ENCODE data around the gene CSNK2B.
A peak's percentile ranks its signal among the peaks of the same experiment; 100 is the strongest.

CSNK2B gene

DNA sequence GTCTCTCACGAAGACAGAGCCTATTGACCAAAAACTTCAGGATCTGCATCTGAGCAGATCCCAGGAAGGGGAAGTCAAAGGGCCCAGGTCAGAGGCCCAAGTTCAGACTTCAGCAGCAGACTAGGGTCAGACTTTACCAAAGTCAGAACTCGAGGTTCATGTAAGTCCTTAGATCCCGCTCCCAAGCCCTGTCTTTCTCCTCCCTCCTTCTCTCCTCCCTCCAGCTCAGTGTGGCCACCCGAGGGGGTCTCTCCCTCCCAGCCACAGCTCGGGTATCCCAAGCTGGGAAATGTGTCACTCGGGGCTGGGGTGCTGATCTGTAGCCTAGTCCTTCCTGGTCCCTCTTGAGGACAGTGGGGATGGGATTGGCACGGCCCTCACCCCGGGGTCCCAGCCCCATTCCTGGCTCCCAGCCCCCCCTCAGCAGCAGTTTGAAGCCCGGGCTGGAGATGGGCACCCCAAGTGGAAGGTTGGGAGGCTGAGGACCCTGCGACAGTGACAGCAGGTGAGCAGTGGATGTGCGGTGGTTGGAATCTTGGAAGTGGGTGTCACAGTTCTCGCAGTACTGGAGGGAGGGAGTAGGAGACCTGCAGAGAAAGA is 3.7 kb upstream of the CSNK2B start:
- DNase-seq, result no peak

DNA sequence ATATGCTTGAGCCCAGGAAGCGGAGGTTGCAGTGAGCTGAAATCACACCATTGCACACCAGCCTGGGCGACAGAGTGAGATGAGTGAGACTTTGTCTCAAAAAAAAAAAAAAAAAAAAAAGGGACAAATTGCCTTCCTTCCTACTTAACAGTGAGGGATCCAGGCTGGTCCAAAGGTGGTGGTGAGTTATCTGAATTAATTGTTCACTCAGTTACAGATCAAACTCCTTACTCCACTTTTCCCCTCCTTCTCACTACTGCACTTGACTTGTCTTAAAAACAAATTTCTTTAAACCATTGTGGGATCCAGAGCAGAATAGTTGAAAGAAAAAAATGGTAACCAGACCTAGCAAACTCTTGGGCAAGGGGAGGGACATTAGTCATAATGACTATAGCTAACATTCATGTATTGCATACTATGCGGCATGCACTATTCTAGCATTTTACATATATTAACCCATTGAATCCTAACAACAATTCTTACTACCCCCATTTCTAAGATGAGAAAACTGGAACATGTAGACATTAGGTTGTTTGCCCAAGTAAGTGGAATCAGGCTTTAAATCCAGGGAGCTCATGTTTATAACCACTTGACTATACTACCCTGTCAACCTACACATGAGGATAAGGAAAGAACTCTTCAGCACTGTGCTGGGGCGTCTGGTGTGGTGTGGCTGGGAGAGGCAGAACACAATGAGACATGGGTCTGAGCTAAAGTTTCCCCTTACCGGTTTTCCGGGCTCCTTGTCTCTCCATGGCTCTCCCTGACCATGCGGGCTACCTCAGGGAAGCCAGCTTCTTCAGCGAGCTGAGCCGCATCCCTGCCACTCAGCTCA is 2.5 kb upstream of the CSNK2B start:
- DNase-seq, result no peak

DNA sequence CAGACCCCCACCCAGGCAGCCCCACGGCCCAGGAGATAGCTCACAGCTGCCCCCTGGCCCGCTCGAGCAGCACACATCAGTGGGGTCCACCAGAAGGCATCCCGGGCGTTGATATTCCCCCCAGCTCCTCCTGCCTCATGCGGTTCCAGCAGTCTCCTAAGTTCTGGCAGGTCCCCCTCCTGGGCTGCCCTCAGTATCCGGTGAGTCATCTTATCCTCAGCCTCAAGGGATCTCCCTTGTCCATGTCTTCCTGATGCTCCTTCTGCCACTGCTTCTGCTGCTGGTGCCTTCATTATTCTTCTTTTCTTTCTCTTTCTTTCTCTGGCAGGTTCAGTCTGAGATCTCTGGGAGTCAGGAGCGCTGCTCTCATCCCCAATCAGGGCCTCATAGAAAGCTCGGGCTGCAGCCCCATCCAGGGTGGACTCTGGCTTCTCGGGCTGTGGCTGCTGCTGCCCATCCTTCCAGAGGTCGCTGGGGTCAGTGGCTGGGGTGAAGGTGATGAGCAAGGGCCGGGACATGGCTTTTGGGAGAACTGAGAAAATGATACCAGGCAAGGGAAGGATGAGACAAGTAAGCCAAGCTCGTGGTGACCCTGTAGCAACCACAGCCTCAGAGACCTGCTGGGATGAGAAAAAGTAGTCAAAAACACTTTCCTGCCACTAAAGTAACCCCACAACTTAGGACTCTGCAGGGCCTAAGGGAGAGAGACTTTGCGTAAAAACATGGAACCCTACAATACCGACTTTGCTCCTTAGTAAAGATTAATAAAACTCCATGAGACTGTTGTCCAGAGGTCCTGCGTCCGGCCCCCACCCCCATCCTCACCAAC is 1.7 kb upstream of the CSNK2B start:
- DNase-seq, result no peak

DNA sequence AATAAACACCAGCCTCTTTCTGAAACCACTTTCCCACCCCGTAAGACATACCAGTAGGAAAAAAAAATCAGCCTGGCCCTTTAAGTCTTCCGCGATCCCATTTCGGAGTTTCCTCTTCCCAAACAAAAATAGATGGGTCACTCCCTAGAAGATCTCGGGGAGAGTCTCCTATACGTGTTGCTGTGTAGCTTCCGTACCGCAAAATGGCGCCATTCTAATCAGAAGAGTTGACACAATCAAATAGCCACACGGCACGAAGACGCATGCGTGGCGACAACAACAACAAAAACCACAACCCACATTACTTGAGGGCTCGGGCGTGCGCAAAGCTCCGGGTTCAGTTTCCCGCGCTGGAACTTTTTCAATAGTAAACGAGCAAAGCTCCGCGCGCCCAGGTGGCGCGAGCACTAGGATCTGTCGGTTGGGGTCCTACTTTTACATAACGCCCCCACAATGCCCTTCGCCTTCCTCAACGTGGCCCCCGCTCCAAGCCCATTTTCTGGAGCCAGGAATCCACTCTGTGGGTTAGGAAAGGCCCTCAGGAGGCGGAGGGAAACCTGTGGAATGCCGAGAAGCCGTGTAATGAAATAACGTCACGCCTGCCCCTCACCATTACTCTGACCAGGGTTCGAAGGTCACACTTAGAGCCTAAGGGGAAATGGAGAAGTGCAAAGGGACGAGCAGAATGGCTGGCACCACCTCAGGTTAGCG is 935 bp upstream of the CSNK2B start, which contains the start of gene GPANK1:
Gene GPANK1, minus strand, starts transcription at position 208 of the 711 bp plus-strand sequence. CDS start 519 bp downstream, outside the sequence.
- DNase-seq, result peak; percentile 90

DNA sequence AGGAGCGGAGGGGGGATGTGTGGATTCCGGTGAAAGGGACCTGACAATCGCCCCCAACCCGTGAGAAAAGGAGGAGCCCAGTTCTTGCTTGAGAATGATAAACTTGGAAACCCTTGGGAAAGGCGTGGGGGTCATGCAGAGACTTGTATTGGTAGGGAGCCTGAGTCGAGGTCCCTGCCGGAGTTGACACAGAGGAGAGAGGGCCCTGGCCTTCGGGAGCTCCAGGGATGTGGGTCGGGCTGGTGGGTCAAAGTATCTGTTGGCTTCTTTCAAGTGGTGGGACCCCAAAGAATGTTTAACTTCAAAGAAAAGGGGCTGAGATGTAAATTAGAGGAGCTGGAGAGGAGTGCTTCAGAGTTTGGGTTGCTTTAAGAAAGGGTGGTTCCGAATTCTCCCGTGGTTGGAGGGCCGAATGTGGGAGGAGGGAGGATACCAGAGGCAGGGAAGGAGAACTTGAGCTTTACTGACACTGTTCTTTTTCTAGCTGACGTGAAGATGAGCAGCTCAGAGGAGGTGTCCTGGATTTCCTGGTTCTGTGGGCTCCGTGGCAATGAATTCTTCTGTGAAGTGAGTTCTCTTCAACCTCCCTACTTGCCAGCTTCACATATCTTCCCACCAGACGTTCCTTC is 571 bp downstream of the CSNK2B start:
- DNase-seq, result no peak

DNA sequence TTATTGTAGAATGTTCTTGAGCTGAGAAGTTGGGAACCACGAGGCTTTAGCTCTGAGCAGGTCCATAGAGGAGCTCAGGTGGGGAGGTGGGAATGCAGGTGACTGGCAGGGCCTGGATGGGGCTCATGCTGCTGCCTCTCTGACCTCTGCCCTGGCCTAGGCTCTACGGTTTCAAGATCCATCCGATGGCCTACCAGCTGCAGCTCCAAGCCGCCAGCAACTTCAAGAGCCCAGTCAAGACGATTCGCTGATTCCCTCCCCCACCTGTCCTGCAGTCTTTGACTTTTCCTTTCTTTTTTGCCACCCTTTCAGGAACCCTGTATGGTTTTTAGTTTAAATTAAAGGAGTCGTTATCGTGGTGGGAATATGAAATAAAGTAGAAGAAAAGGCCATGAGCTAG is 3.8 kb downstream of the CSNK2B start, which contains the start of gene LY6G5B:
Gene LY6G5B, plus strand, starts transcription at position 301 of the 400 bp plus-strand sequence. CDS start 975 bp downstream, outside the sequence.
- DNase-seq, result no peak

DNA sequence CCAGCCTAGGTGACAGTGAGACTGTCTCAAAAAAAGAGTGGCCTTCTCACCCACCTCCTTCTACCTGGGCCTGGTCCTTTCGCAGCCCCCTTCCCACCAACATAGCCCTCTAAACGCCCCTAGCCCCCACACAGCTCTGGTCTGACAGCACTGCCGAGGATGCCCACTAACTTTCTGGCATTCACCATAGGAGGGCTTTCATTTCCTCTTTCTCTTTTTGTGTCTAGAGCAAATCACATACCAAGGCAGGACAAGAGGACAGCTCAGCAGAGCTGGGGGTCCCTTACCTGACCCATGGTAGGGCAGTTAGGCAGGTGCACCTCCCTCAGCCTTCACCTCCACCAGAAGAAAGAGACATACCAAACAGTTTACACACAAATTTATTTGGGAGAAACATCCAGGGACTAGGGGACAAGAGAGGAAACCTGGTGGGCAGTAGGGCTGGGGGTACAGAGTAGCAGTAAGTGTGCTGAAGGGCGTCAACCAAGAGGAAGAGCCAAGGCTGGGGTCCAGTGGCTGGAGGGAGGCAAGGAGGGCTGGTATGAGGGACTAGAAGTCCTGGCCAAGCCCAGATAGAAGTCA is 10.5 kb downstream of the CSNK2B start:
- DNase-seq, result no peak

DNA sequence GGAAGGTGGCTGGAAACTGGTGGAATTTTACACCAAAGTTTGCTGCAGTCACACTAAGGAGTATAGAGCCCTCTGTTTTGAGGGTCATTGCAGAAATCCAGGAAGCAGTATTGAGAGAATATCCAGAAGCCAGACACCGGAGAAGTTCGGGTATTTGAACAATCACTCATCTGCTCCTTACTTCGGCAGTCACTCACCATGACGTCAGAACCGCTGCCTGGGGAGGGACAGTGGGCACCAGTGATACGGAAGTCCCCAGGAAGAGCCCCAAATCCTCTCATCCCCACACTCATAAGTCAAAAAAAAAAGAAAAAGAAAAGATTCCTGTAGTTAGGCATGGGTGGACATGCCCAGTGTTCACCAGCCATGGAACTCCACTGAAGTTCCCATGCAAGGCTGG is 11.0 kb downstream of the CSNK2B start:
- no peak for DNase-seq

DNA sequence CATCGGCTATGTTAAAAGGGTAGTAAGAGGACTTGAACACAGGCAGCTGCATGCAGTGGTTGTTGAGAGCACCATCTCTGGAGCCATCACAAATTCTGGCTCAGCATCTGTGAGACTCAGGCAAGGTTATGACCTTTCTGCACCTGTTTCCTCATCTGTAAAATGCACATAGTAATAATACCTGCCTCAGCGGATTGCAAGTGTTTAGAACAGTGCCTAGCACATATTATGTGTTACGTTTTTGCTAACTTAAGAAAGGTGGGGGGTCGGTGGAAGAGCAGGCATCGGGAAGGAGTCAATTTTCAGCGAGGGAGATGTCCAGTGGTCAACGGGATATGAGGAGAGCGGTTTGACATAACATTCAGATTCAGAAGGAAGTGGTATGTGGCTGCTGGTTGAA is 12.1 kb downstream of the CSNK2B start:
- no peak for DNase-seq

DNA sequence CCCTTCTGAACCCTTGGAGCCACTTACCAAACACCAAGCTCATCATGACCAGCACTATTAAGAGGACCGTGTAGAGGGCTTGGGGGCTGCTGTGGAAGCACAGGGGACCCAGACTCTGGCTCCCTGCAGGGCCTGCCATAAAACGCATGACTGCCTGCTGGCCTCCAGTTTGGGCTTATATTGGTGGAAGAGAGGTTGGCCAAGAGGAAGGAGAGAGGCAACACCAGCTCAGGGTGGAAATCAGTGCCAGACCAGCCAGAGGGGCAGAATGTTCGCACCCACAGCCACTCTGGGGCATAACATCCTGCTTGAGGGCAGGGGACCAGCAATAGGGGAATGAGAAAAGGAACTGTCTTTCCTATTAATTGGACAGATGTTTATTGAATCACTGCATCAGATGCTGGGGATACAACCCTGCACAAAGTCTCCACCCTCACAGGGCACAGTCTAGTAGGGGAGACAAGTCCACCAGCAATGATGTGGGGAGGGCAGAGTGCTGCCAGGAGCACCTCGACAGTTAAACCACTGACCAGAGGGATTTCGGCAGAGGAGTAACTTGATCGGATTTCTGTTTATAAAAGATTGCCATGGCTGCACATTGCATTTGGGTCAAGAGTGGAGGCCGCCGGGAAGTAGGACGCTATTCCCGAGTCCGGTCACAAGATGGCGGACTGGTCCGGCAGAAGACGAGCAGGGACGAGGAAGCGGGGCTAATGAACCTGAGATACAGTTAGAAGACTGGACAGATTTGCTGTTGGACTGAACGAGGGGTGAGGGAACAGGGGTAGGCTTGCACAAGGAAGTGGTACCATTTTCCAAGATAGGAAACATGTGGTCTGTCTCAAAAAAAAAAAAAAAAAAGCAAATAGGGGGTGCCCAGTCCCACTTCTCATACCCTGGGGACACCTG is 14.6 kb downstream of the CSNK2B start, which contains the start of gene LY6G5C:
Gene LY6G5C, minus strand, starts transcription at position 842 of the 909 bp plus-strand sequence. Its CDS starts 694 bp downstream, at position 148.
- peak; percentile 78 for DNase-seq

DNA sequence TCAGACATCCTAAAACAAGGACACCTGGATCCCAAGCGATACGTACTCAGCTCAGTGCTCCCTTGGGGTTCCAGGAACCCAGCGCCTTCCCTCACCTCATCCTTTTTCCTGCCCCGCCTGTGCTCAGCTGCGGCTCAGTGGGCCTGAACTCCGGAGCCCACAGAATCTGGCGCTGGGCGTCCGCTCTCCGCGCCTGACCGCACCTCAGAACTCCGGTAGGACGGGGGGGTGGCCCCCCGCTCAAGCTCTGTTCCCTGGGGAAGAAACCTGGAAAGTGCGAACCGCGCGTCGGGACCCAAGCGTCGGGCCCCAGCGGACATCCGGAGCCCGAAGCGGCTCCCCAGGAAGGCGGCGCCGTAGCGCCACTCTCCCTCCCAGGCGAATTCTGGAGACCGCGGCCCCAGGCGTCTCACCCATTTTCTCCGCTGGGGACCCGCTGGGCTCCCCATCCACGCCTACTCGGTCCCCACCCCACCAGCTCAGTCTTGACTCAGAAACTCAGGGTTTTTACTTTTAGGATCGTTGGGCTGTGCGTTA is 15.3 kb downstream of the CSNK2B start:
- DNase-seq, result no peak

DNA sequence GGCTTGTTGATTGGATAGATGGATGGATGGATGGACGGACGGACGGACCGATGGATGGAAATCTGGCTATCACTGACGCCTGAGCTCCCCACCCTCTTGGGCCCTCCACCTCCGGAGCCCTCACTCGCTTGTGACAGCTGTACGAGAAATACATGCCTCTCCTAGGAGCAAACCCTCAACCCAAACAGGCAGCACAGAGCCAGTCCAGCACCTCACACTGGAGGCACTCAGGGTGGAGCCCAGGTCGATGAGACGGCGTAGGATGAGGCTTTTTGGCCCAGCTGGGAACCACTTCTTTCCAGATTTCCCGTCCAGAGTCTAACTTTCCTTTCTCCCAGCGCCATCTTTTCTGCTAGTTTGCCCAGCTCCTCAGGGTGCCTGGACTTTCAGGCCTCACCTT is 17.7 kb downstream of the CSNK2B start:
- no peak for DNase-seq

DNA sequence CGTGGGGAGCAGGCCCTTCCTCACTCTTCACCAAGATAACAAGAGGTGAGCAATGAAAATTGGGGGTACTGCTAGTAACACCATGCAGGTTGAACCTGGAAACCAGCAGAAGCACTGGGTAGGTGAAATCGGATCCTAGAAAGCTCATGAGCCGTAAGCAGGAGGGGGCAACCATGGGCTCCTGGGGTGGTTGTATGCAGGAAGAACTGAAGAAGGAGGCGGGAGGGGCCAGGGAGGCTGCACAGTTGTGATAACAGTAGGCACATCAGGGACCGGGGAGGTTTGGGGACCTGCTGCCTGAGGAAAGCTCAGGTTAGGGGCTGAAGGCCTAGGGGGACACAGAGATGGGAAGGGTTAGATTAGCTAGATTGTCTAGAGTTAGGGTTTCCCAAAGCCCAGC is 20.6 kb downstream of the CSNK2B start:
- DNase-seq, result no peak

DNA sequence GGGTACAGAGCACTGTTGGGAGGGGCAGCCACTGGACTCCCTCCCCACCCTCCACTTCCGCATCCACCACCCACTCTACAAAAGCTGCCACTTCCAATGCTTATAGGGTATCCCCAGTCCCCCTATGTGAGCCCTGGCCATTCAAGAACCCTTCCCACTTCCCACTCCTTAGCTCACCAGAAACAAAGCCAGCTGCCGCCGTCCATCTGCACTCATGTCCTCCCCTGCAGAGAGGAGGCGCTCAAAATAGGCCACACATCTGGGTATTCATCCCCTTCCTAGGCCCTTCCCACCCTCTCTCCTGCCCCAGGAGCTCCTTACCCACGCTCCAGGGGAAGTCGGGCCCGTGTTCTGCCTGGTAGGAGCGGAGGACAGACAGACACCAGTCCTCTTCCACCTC is 21.4 kb downstream of the CSNK2B start:
- DNase-seq, result no peak

DNA sequence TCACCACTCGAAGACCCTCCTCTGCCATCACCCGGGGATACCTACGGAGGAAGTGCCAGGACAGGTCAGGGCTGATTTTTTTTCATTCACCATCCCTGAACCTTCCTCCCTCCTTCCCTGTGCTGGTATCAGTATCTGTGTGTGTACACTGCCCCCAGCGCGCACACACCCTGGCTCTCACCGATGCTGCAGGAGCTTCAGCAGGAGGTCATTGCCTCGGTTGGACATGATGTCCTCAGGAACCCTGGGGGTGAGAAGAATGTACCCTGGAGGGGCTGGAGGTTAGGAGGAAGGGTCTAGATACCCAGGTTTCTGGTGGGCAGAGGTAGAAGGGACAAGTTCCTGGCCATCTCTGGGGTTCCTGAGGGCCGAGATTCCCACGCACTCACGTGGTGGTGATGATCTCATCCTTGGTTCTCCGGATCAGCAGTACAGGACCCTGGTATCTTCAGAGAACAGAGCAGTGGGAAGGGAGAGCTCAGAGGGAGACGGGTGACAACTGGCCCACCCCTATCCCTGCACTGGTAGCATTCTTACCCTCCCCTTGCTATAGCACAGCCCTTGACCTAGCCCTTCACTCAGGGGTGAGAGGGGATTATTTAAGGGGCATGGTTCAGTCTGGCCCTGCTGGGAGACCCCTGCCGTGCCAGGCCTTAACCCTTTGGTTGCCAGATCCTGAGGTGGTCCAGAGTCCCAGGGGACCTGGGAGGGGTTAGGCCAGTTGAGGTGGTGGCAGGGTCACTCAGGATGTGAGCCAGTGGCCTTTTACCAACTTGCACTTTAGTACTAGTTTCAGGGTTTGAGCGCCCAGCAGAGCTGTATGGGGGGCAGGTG is 22.2 kb downstream of the CSNK2B start:
- no peak for DNase-seq

DNA sequence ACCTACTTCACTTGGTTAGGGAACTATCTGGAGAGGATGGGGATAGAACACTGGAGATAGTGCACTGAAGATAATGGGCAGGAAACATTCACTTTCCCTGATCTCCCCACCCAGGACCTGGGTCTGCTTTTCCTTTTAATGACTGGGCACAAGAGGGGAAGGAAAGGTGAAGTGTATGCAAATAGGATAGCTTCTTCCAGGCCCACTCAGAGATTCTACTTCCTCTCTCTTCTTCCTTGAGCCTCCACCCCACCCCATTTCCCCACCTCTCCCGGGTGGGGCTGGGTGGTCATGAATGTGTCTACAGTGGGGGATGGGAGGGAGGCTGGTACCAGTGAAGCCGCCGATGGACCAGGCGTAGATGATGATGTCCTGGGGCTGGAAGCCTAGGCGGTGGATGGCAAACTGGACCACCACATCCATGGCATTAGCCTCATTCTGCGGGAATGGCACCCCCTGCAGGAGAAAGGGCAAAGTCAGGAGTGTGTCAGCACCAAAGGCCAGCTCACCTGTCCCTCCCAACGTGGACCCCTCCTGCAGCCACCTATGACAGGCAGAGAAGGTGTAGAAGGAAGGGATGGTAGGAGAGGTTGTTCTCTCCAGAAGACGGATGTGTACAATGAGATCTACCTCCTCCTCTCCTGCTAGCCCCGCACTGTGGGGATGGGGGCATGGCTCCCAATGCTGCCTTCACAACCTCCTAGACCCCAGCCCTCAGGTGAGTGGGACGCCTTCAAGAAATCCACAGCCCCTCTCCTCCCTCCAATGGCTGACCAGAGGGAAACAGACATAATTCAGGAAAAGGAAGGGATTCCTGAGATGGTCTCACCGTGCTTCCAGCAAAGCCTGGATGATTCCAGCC is 23.6 kb downstream of the CSNK2B start:
- no peak for DNase-seq

DNA sequence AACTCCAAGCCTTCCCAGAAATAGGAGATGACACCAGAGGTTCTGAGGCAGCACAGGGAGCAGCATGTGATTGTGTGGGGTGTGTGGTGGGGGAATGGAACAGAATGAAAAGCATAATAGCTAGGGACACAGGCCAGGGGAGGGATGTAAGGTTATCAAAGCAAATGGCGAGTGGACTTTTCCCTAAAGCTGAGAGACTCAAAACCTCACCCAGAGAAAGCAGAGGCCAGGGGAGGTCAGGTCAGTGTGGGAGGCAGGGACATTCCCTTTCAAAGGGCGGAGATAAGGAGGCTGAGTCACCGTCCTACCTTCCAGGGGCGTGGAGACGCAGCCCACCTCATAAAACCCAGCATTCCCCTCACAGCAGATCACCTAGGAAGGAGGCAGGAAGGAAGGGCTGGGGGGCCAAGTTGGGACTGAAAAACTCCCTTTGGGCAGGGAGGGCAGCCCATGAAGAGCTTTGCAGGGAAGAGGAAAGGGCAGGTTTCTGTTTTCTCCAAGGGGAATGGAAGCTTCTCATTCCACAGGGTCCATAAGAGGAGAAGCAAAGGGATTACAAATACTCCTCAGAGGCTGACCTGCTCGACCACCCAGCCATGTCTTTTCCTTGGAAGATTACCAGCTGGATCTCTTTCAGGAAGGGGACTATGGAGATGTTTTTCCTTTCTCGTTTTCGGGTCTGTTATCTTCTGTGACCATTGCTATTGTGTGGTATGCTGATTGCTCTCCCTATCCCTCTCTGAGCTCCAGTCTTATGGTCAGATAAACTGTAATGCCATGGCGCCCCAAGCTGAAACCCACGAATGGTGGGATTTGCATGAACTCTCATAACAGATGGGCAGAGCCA is 24.6 kb downstream of the CSNK2B start:
- DNase-seq, result no peak
